Muscle layer of duodenum (tissue), 2 donors: ENCODE measurements around the gene PRKCA.

Experiments
- H3K27ac ChIP-seq: one replicate; pipeline ENCODE4 v1.7.0; 2013; ENCODE audit warnings: mild to moderate bottlenecking, low read length
- H3K27me3 ChIP-seq: one replicate; pipeline ENCODE4 v1.7.0; 2013; ENCODE audit warnings: low read depth, mild to moderate bottlenecking, control low read depth, low read length
- H3K36me3 ChIP-seq, 2 donors: one replicate each; pipeline ENCODE4 v1.7.0; 2013; ENCODE audit warnings: low read length in 2 of 2, control low read depth in 1 of 2, mild to moderate bottlenecking in 1 of 2; ENCODE audit not compliant: insufficient read depth in 2 of 2, control insufficient read depth in 1 of 2
- H3K4me1 ChIP-seq, 2 donors: one replicate each; pipeline ENCODE4 v1.7.0; 2013; ENCODE audit warnings: low read length in 2 of 2, mild to moderate bottlenecking in 2 of 2, control low read depth in 1 of 2, moderate library complexity in 1 of 2; ENCODE audit not compliant: insufficient read depth in 2 of 2, control insufficient read depth in 1 of 2
- H3K4me3 ChIP-seq, 2 donors: one replicate each; pipeline ENCODE4 v1.7.0; 2013; ENCODE audit warnings: low read length in 2 of 2, low read depth in 1 of 2, mild to moderate bottlenecking in 1 of 2
- H3K9me3 ChIP-seq, 2 donors: one replicate each; pipeline ENCODE4 v1.7.0; 2013; ENCODE audit warnings: low read length in 2 of 2, control low read depth in 1 of 2, mild to moderate bottlenecking in 1 of 2; ENCODE audit not compliant: control insufficient read depth in 1 of 2
- donor health status: healthy.

PRKCA gene

GRCh38 chr17:66817750-66818149, 515.3 kb downstream of the PRKCA start:
- Histone ChIP-seq H3K4me3 (no peak overlapping the region), H3K27ac (no peak overlapping the region), H3K9me3 (peaks cover 5 to 6% of the 10 kb centered on the region in 2 donors), H3K4me1 (no peaks in the 10 kb centered on the region), H3K27me3 (no peaks in the 10 kb centered on the region), H3K36me3 (no peaks in the 10 kb centered on the region)

- Histone ChIP-seq H3K9me3 (peaks cover 5 to 6% of the 10 kb centered on the region in 2 donors), H3K27ac (no peak overlapping the region), H3K36me3 (no peaks in the 10 kb centered on the region), H3K4me3 (no peak overlapping the region), H3K27me3 (no peaks in the 10 kb centered on the region), H3K4me1 (no peaks in the 10 kb centered on the region)
Observed at GRCh38 chr17:66819466-66819865, 517.1 kb downstream of the PRKCA start.

- H3K27me3 ChIP-seq = no peaks in the 10 kb centered on the region
- no peak overlapping the region for H3K4me3 ChIP-seq
- no peak overlapping the region for H3K27ac ChIP-seq
- H3K36me3 ChIP-seq = no peaks in the 10 kb centered on the region
- peaks cover 5 to 6% of the 10 kb centered on the region in 2 donors for H3K9me3 ChIP-seq
- H3K4me1 ChIP-seq = no peaks in the 10 kb centered on the region
Observed at GRCh38 chr17:66822009-66822408, 519.6 kb downstream of the PRKCA start.

DNA sequence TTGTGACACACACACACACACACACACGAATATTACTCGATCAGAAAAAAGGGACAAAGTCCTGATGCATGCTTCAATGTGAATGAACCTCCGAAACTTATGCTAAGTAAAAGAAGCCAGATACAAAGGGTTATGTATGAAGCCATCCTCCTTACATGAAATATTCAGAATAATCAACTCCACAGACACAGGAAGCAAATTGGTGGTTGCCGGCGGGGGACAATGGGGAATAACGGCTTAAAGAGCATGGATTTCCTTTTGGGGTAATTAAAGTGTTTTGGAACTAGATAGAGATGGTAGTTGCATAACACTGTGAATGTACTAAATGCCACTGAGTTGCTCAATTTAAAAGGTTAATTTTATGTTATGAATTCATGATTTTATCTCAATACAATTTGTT, 524.4 kb downstream of the PRKCA start:
- Histone ChIP-seq H3K27ac (no peak overlapping the region), H3K4me1 (no peaks in the 10 kb centered on the region), H3K36me3 (no peaks in the 10 kb centered on the region), H3K27me3 (no peaks in the 10 kb centered on the region), H3K9me3 (no peaks in the 10 kb centered on the region), H3K4me3 (no peak overlapping the region)

DNA sequence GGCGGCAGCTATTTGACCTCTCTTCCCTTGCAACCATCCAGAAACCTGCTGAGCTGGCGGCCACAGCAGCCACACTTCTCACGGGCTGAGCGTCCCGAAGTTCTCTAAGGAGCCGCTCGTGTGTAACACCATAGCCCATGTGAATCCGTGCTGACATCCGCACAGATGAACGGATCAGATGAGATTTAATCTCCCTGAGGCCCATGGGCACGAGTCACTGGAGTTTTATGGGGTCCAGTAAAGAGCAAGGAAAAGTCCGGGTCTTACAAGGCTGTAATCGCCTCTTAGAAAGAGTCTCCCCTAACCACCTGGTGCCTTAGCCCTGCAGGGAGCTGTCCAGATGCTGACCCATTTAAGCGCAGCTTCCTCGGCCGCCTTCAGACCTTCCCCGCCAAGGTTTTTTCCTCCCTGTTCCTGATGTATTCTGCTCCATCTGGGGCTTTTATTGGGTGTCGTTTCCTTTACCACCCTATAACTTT, 527.0 kb downstream of the PRKCA start:
- peaks cover 1% of the 10 kb centered on the region for H3K27me3 ChIP-seq
- H3K9me3 ChIP-seq = no peaks in the 10 kb centered on the region
- no peaks in the 10 kb centered on the region for H3K36me3 ChIP-seq
- no peaks in the 10 kb centered on the region for H3K4me1 ChIP-seq
- H3K27ac ChIP-seq = no peak overlapping the region
- H3K4me3 ChIP-seq = no peak overlapping the region

DNA sequence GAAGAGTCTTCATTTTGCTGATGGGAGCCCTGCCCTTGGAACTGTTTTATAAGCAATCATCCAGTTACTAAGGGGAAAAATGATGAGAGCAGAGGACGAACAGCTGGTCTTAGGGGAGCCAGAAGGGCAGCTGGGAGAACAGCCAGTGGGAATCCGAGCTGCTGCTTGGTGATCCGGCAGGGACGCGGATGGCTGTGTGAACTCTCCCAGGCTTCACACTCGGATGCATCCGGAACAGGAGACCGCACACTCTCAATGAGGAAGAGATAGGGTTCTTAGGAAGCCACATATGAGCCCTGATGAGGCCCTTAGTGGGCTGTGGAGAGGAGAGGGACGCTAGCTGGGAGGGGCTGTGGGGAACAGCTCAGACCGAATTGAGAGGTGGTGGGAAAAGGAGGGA, 527.5 kb downstream of the PRKCA start:
- peaks cover 4% of the 10 kb centered on the region for H3K27me3 ChIP-seq
- no peaks in the 10 kb centered on the region for H3K9me3 ChIP-seq
- no peak overlapping the region for H3K27ac ChIP-seq

DNA sequence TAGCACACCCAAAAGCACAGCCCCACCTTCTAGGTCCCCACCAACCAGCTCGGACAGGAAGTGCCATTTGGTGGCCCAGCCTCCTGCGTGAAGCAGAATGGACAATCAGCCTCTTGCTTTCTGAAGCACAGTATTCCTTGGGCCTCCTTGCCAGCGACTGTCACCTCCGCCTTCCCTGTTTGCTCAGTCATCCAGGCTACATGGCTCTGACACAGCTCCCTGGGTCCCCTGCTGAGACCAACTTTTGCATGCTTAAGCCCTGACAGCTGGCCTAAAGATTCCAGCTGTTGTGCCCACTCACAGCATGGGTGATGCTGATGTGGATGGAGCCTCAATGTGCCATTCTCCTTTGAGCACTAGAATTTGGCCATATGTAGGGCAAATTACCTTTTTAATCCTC, 528.0 kb downstream of the PRKCA start:
- peaks cover 4% of the 10 kb centered on the region for H3K27me3 ChIP-seq
- no peaks in the 10 kb centered on the region for H3K36me3 ChIP-seq

More for the DNA sequence above, 527.5 kb downstream of the PRKCA start:
- Histone ChIP-seq H3K4me1 (no peaks in the 10 kb centered on the region), H3K36me3 (no peaks in the 10 kb centered on the region), H3K4me3 (no peak overlapping the region)

DNA sequence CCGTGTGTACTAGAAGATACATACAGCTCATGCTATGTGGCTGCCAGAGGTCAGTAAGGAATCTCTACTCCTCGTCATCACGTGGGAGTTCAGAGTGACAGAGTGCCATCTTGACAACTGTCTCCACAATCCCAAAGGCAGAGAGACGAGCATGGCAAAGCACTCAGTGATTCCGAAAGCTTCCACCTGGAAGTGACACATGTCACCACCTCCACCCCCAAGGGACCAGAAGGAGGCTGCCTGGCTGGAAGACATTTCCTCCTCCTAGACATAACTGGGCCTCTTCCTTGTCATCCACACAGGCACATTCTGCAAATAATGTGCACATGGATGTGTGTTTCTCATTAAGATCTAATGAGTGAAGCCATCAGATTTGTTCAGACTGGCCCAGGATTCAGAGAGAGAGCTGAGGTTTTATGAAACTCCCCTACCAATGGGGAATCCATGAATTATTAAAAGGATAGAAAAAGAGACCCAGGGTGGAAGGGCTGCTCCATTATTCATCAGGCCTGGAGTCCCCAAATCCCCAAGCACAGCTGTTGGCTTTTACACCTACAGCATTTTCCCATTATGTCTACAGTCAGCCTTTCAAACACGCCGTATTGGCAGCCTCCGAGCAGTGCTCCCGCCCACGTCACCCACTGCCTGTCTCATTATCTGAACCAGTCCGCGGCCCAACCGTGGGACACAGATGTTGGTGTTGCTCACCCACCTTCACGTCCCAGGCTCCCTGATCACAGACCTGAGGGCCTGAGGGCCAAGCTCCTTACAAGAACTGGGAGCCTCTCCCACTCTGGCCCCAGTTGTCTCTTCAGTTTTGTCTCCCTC, 529.2 kb downstream of the PRKCA start:
- Histone ChIP-seq H3K27ac (no peak overlapping the region), H3K27me3 (peaks cover 9% of the 10 kb centered on the region), H3K4me3 (no peak overlapping the region), H3K36me3 (no peaks in the 10 kb centered on the region), H3K9me3 (no peaks in the 10 kb centered on the region), H3K4me1 (peaks cover 0 to 4% of the 10 kb centered on the region in 2 donors)

More for the DNA sequence above, 528.0 kb downstream of the PRKCA start:
- Histone ChIP-seq H3K9me3 (no peaks in the 10 kb centered on the region), H3K4me1 (peaks cover 0 to 4% of the 10 kb centered on the region in 2 donors), H3K4me3 (no peak overlapping the region), H3K27ac (no peak overlapping the region)

- H3K36me3 ChIP-seq = no peaks in the 10 kb centered on the region
- H3K27ac ChIP-seq = no peak overlapping the region
- H3K4me3 ChIP-seq = no peak overlapping the region
- peaks cover 0 to 4% of the 10 kb centered on the region in 2 donors for H3K4me1 ChIP-seq
- H3K27me3 ChIP-seq = peaks cover 9% of the 10 kb centered on the region
- H3K9me3 ChIP-seq = no peaks in the 10 kb centered on the region
Observed at GRCh38 chr17:66833201-66833600, 530.8 kb downstream of the PRKCA start.

- no peaks in the 10 kb centered on the region for H3K36me3 ChIP-seq
- no peak overlapping the region for H3K27ac ChIP-seq
- no peak overlapping the region for H3K4me3 ChIP-seq
- H3K27me3 ChIP-seq = peaks cover 9% of the 10 kb centered on the region
- H3K4me1 ChIP-seq = peaks cover 0 to 4% of the 10 kb centered on the region in 2 donors
- no peaks in the 10 kb centered on the region for H3K9me3 ChIP-seq
Observed at GRCh38 chr17:66834426-66834918, 532.1 kb downstream of the PRKCA start.

GRCh38 chr17:66834919-66835454, 532.6 kb downstream of the PRKCA start, which contains the start of gene CACNG5:
Gene CACNG5 (plus strand): TSS chr17:66835117. CDS start chr17:66877333, 42,216 bp downstream.
- Histone ChIP-seq H3K4me3 (no peak within 1 kb of the TSS), H3K27me3 (peaks cover 9% of the 10 kb centered on the region), H3K4me1 (peaks cover 0 to 4% of the 10 kb centered on the region in 2 donors), H3K27ac (no peak within 1 kb of the TSS), H3K36me3 (no peaks in the 10 kb centered on the region), H3K9me3 (no peaks in the 10 kb centered on the region)
